ENCODE results near the gene NIPBL.
"Not testable (repeated sequence)": the region's sequence is repeated elsewhere in the genome, so short reads cannot be mapped to it uniquely, and the experiment has no call there.

Gene NIPBL

GRCh38 chr5:36900283-36900682 is 23.7 kb downstream of the NIPBL start:
- DNase-seq (ENCODE audit: low spot score): no peak
- in situ Hi-C loops (cut with MboI; ENCODE audit: low sequenced_read_pairs, unreplicated experiment): no loop called here
- no peak for TF ChIP-seq CTCF (IDR thresholded peaks at IDR 0.05; ENCODE audit: borderline replicate concordance, control extremely low read depth, extremely low read depth, insufficient read depth, missing control alignments)

GRCh38 chr5:36901077-36901476 is 24.5 kb downstream of the NIPBL start:
- DNase-seq (ENCODE audit: low spot score); in situ Hi-C loops (cut with MboI; ENCODE audit: low sequenced_read_pairs, unreplicated experiment): not testable (repeated sequence)

- no peak for DNase-seq (ENCODE audit: low spot score)
- no peak for TF ChIP-seq CTCF (IDR thresholded peaks at IDR 0.05; ENCODE audit: borderline replicate concordance, control extremely low read depth, extremely low read depth, insufficient read depth, missing control alignments)
- in situ Hi-C loops (cut with MboI; ENCODE audit: low sequenced_read_pairs, unreplicated experiment): no loop called here
These were observed 25.3 kb downstream of the NIPBL start for GRCh38 chr5:36901856-36902255.

- TF ChIP-seq CTCF (IDR thresholded peaks at IDR 0.05; ENCODE audit: borderline replicate concordance, control extremely low read depth, extremely low read depth, insufficient read depth, missing control alignments): no peak
- no peak for DNase-seq (ENCODE audit: low spot score)
- in situ Hi-C loops (cut with MboI; ENCODE audit: low sequenced_read_pairs, unreplicated experiment): no loop called here
These were observed 25.8 kb downstream of the NIPBL start for GRCh38 chr5:36902353-36902752.

- TF ChIP-seq CTCF (IDR thresholded peaks at IDR 0.05; ENCODE audit: borderline replicate concordance, control extremely low read depth, extremely low read depth, insufficient read depth, missing control alignments): no peak
- in situ Hi-C loops (cut with MboI; ENCODE audit: low sequenced_read_pairs, unreplicated experiment): no loop called here
- no peak for DNase-seq (ENCODE audit: low spot score)
These were observed 28.1 kb downstream of the NIPBL start for GRCh38 chr5:36904677-36905076.

- DNase-seq (ENCODE audit: low spot score): no peak
- no peak for TF ChIP-seq CTCF (IDR thresholded peaks at IDR 0.05; ENCODE audit: borderline replicate concordance, control extremely low read depth, extremely low read depth, insufficient read depth, missing control alignments)
- in situ Hi-C loops (cut with MboI; ENCODE audit: low sequenced_read_pairs, unreplicated experiment): no loop called here
These were observed 32.1 kb downstream of the NIPBL start for GRCh38 chr5:36908544-36909260.

GRCh38 chr5:36915653-36916052 is 39.1 kb downstream of the NIPBL start:
- no peak for DNase-seq (ENCODE audit: low spot score)
- TF ChIP-seq CTCF (IDR thresholded peaks at IDR 0.05; ENCODE audit: borderline replicate concordance, control extremely low read depth, extremely low read depth, insufficient read depth, missing control alignments): no peak
- in situ Hi-C loops (cut with MboI; ENCODE audit: low sequenced_read_pairs, unreplicated experiment): no loop called here

- in situ Hi-C loops (cut with MboI; ENCODE audit: low sequenced_read_pairs, unreplicated experiment): not testable (repeated sequence)
These were observed 40.0 kb downstream of the NIPBL start for GRCh38 chr5:36916614-36917013.

GRCh38 chr5:36917358-36917757 is 40.8 kb downstream of the NIPBL start:
- in situ Hi-C loops (cut with MboI; ENCODE audit: low sequenced_read_pairs, unreplicated experiment); DNase-seq (ENCODE audit: low spot score): not testable (repeated sequence)

More at GRCh38 chr5:36916614-36917013, 40.0 kb downstream of the NIPBL start:
- not testable (repeated sequence) for DNase-seq (ENCODE audit: low spot score)

Measured in GM13976 (cell line).